HS-27A (cell line): ENCODE measurements around the gene FGGY.
A peak's percentile ranks its signal among the peaks of the same experiment; 100 is the strongest.
"Not testable (repeated sequence)": the region's sequence is repeated elsewhere in the genome, so short reads cannot be mapped to it uniquely, and the experiment has no call there.

ENCODE experiments used
- DNase-seq: peaks from one replicate; pipeline ENCODE4 v3.0.0-alpha.2; 2012; ENCODE audit warnings: low read depth, missing footprints

The FGGY gene

GRCh38 chr1:59643526-59643925, 346.6 kb downstream of the FGGY start:
- DNase-seq: no peak

- DNase-seq: no peak
Observed at GRCh38 chr1:59645893-59646292, 349.0 kb downstream of the FGGY start.

GRCh38 chr1:59653142-59653958, 356.5 kb downstream of the FGGY start:
- DNase-seq: not testable (repeated sequence)

GRCh38 chr1:59653968-59654367, 357.1 kb downstream of the FGGY start:
- DNase-seq: no peak

GRCh38 chr1:59657873-59658465, 361.1 kb downstream of the FGGY start:
- no peak for DNase-seq

DNA sequence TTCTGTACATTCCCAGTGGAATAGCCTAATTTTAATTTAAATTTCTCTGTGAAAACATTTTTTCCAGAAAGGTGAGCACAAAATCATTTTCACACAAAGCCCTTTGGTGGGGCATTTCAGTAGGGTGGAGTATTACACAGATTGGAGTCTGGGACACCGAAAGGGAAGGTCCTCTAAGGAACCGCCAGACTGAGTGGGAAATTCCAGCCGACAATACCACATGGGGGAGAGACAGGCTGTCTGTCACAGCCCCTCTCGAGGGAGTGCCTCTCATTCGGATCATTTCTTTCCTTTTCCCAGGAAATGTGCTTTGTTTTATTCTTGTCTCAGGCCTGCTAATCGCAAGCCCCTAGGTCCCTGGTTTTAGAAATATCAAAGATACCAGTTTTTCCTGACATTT, 367.3 kb downstream of the FGGY start:
- DNase-seq: no peak

GRCh38 chr1:59666106-59666505, 369.2 kb downstream of the FGGY start:
- no peak for DNase-seq

GRCh38 chr1:59667020-59667419, 370.1 kb downstream of the FGGY start:
- no peak for DNase-seq

DNA sequence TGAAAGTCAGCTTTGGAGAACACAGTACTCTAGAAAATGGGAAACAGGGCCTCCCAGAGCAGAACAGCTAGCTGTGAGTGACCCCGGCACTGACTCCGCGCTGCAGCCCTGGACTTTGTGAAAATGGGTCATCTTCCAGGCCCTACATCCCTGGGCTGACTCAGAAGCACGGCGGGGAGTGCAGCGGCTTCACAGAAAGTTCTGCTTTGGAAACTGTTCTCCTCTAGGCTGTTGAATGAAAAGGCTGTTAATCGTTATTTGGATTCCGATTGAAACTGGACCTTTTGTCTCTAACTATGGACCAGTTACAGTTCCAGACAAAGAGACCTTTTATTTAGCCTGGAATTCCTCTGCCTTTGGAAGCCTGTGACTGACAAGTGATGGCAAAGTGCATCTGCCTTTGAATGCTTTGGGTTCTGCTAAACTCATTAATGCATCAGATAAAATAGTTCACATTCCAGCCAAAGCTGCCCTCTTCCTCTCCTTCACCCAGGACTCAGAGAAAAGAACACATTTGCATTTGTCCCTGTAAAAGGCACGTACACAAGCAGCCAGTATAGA, 372.9 kb downstream of the FGGY start:
- DNase-seq: no peak

DNA sequence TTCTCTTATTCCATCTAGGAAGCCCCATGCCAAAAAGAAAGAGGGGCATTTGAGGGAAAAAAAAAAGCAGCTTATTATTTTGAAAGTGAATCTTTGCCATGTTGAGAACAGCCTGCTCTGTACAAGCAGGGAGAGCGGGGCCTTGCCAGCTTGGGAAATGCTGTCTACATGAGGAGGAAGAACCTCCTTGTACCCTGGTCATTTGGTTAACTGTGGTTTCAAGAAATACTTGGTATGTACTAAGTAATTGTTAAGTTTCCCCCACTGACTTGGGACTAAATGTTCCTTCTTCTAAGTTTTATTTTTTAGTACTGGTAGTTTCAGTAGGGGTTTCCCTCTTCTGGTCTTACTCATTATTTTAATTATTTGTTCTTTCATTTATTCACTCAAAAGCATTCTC, 373.8 kb downstream of the FGGY start:
- DNase-seq: no peak

GRCh38 chr1:59671066-59671952, 374.4 kb downstream of the FGGY start:
- no peak for DNase-seq

DNA sequence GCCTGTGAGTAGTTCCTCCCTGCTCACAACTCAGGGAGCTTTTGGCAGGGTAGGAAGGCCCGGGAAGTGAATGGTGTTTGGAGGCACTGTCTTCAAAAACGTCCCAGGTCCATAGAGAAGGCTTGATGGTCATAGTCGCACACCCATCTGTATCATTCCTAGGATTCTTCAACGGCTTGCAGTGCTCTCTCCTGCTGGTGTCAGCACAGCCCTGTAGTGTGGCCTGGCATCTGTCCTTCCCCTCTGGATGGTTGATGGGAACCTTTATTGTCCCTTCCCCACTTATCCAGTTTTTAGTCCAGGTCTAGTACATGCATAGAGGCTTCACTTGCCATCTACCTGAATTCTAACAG, 375.0 kb downstream of the FGGY start:
- DNase-seq: no peak

DNA sequence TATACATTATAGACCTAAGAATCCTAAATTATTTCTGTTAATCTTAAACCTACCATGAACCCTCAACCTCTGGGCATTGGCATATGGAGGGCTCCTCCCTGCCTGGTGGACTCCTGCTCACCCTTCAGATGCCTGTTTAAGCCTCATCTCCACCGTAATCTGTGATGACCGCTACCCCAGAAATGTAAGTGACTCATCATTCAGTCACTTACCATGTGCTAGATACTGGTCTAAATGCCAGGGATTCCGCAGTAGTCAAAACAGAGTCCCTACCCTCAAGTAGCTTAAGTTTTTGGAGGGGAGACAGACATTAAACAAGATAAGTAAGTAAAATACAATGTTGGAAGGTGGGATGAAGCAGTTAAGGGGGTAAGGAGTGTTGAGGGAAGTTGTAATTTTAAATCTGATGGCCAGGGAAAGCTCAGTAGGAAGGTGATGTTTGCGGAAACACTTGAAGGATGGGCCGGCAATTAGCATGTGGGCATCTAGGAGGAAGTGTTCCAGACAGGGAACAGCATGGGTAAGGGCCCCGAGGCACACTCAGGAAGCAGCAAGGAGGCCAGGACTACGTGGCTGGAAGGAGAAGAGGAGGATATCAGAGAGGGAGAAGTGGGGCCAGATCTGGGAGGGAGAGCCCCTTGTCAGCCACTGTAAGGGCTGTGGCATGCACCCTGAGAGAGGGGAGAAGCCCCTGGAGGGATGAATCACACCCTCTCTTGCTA, 376.1 kb downstream of the FGGY start:
- peak; percentile 75 for DNase-seq

- no peak for DNase-seq
Observed at GRCh38 chr1:59673573-59674450, 376.9 kb downstream of the FGGY start.

GRCh38 chr1:59674595-59674994, 377.7 kb downstream of the FGGY start:
- DNase-seq: no peak

DNA sequence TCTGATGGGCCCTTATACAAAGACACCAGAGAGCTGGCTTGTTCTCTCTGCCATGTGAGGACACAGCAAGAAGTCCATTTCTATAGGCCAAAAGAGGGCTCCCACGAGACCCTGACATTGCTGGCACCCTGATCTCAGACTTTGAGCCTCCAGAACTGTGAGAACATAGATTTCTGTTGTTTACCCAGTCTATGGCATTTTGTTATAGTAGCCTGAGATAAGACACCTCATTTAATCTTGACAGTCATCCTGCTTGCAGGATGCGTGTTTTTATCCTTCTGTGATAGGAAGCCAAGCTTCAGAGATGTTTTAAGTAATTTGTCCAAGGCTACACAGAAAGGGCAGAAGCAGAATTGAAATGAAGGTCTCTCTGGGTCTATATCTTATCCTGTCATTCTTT, 379.0 kb downstream of the FGGY start:
- no peak for DNase-seq

GRCh38 chr1:59678040-59678439, 381.1 kb downstream of the FGGY start:
- DNase-seq: no peak

- DNase-seq: peak; percentile 97
Observed at GRCh38 chr1:59678493-59679228, 381.8 kb downstream of the FGGY start.

DNA sequence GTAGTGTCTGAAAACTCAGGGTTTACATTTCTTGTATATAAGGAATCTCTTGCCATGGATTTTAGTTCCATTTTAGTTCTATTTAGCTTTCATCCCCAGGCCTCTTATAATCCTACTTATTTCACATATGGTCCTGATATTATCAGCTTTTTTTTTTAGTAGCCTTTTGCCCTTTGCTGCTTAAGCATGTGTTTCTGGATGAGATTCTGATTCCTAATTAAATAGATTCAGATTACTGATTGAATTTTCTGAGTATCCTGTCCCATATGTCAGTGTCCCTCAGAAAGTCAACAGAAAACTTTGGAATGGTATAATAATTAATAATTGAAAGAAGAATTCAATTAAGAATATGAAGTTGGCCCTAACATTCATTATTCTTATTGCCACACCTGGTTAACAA, 383.1 kb downstream of the FGGY start:
- no peak for DNase-seq

DNA sequence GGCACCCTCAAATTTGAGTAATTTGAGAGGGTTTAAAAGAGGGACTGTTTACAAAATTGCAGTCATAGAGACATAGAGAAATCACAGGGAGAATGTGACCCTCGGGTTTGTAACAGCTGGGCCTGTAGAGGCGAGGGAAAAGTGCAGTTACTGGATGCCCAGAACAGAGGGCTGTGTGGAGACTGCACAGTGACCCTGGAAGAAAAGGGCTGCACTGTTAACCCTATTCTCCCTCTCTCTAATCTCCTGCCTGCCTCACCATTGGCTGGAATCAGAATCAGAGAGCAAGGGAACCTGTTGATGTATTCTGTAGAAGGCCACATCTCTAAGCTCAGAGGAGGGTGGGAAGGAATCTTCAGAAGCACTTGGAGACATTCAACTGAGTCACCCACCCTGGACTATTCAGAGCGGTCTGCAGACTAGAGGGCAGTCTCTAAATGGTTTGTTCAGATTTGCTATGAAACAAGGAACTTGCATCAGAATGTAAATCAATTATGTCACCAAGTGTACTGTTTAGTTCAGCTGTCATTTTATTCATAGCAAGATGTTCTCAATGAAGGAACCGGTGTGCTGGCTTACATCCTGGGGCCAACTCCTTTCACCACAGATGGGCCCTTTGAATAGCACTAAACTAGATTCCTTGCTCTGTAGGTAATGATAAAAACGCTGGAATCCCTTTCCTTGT, 385.6 kb downstream of the FGGY start:
- no peak for DNase-seq
